Activated CD8-positive, alpha-beta memory T cell treated with anti-CD3 and anti-CD28 coated beads, Interleukin-2, amount 10 ng/mL, durations not matched to agents 7 days and 5 days (primary cell): ENCODE measurements around the gene RFT1. TPM values are rescaled to one million over a fixed set of nuclear protein-coding genes. Genes with fewer than 3 reads are reported as not detected.

ENCODE experiments used
- ATAC-seq: fragments of 150-1000 bp; cut with Tn5 transposase; one replicate; pipeline ENCODE4 v1.10.0; 2021; ENCODE audit warnings: moderate library complexity
- CTCF ChIA-PET: fragments of 350-600 bp; sonication (Branson Sonifier 250); formaldehyde crosslinking; loops from one replicate; lab custom pipeline; 2021; ENCODE audit warnings: antibody characterized with exemption; lab: Charles Lee
- DNase-seq: peaks from one replicate; pipeline ENCODE4 v3.0.0-alpha.2; 2020
- H3K27ac Mint-ChIP-seq: one replicate; pipeline ENCODE4 v1.8.0; 2021; ENCODE audit warnings: mild to moderate bottlenecking, mixed read lengths
- H3K27me3 Mint-ChIP-seq: one replicate; pipeline ENCODE4 v1.8.0; 2021; ENCODE audit warnings: mixed read lengths
- H3K36me3 Mint-ChIP-seq: one replicate; pipeline ENCODE4 v1.8.0; 2021; ENCODE audit warnings: mild to moderate bottlenecking, mixed read lengths
- H3K4me1 Mint-ChIP-seq: one replicate; pipeline ENCODE4 v1.8.0; 2021; ENCODE audit warnings: mixed read lengths
- H3K4me3 Mint-ChIP-seq: one replicate; pipeline ENCODE4 v1.8.0; 2021; ENCODE audit warnings: mild to moderate bottlenecking, moderate library complexity, mixed read lengths
- H3K9me3 Mint-ChIP-seq: one replicate; pipeline ENCODE4 v1.8.0; 2022; ENCODE audit warnings: low read depth, mixed read lengths
- total RNA-seq, 2 experiments: library from RNA; stranded (reverse); gene quantifications; one replicate each; pipeline ENCODE4 v1.2.3, GENCODE V29; 2021

Gene RFT1
- total RNA-seq, 2 experiments from 2014 or later = 32.4 to 38.3 TPM

- ATAC-seq = no peak
- CTCF ChIA-PET = no interaction called here
Observed at GRCh38 chr3:53142986-53143385, 12.8 kb upstream of the RFT1 start.

GRCh38 chr3:53140847-53141845 is 10.9 kb upstream of the RFT1 start:
- H3K4me3 Mint-ChIP-seq = no peak overlapping the region
- H3K27me3 Mint-ChIP-seq = no peaks in the 10 kb centered on the region
- H3K4me1 Mint-ChIP-seq = no peaks in the 10 kb centered on the region
- H3K27ac Mint-ChIP-seq = no peak overlapping the region
- ATAC-seq (peak; percentile 35), DNase-seq (no peak)
- CTCF ChIA-PET = interaction anchor here (0.5 to 1.7 kb wide), 6 partner anchors 9 to 1709 kb away, joined by 3 to 5 read pairs (median 3); no protein-coding TSS in a partner anchor
- H3K9me3 Mint-ChIP-seq = no peaks in the 10 kb centered on the region
- no peaks in the 10 kb centered on the region for H3K36me3 Mint-ChIP-seq

More at GRCh38 chr3:53142986-53143385, 12.8 kb upstream of the RFT1 start:
- no peaks in the 10 kb centered on the region for H3K27me3 Mint-ChIP-seq
- no peaks in the 10 kb centered on the region for H3K9me3 Mint-ChIP-seq
- H3K4me3 Mint-ChIP-seq = no peak overlapping the region
- no peak overlapping the region for H3K27ac Mint-ChIP-seq
- no peaks in the 10 kb centered on the region for H3K4me1 Mint-ChIP-seq
- no peak for DNase-seq
- no peaks in the 10 kb centered on the region for H3K36me3 Mint-ChIP-seq

- DNase-seq = no peak
- no peaks in the 10 kb centered on the region for H3K36me3 Mint-ChIP-seq
Observed at GRCh38 chr3:53139906-53140846, 9.9 kb upstream of the RFT1 start.

GRCh38 chr3:53137835-53138446 is 7.7 kb upstream of the RFT1 start:
- DNase-seq (no peak), ATAC-seq (no peak)
- Mint-ChIP-seq H3K9me3 (no peaks in the 10 kb centered on the region), H3K27me3 (no peaks in the 10 kb centered on the region), H3K4me3 (no peak overlapping the region), H3K4me1 (no peaks in the 10 kb centered on the region), H3K36me3 (no peaks in the 10 kb centered on the region), H3K27ac (no peak overlapping the region)
- CTCF ChIA-PET = interaction anchor here (1.5 to 11.6 kb wide), 3 partner anchors 23 to 82 kb away, joined by 4 to 165 read pairs (median 6); no protein-coding TSS in a partner anchor

More at GRCh38 chr3:53139906-53140846, 9.9 kb upstream of the RFT1 start:
- no peaks in the 10 kb centered on the region for H3K4me1 Mint-ChIP-seq
- H3K27me3 Mint-ChIP-seq = no peaks in the 10 kb centered on the region
- H3K4me3 Mint-ChIP-seq = no peak overlapping the region
- H3K9me3 Mint-ChIP-seq = no peaks in the 10 kb centered on the region
- no peak overlapping the region for H3K27ac Mint-ChIP-seq
- CTCF ChIA-PET = interaction anchor here (1.6 kb wide), 1 partner anchor 8 kb away, joined by 4 read pairs; no protein-coding TSS in a partner anchor
- ATAC-seq = no peak

DNA sequence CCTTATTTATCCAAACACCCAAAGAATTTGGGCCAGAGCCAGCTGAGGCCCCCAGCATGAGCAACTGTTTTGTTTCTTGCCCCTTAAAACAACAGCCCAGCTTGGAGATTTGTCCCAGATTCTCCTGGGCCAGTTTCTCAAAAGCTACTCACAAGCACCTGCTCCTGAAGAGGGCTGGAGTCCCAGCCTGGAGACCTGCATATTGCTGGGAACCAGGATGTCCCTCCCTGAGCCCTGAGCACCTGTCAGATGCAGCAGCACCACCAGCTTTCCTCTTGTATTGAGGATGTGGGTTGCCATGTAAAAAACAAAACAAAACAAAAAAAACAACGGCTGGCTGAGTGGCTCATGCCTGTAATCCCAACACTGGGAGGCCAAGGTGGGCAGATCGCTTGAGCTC is 7.0 kb upstream of the RFT1 start:
- Mint-ChIP-seq H3K27ac (no peak overlapping the region), H3K9me3 (no peaks in the 10 kb centered on the region), H3K36me3 (no peaks in the 10 kb centered on the region), H3K4me1 (no peaks in the 10 kb centered on the region), H3K27me3 (no peaks in the 10 kb centered on the region), H3K4me3 (no peak overlapping the region)
- CTCF ChIA-PET = interaction anchor here (0.8 to 11.6 kb wide), 5 partner anchors 23 to 394 kb away, joined by 3 to 165 read pairs (median 4); no protein-coding TSS in a partner anchor
- DNase-seq (no peak), ATAC-seq (no peak)

- Mint-ChIP-seq H3K4me3 (no peak overlapping the region), H3K27me3 (no peaks in the 10 kb centered on the region), H3K36me3 (no peaks in the 10 kb centered on the region), H3K4me1 (peaks cover 13% of the 10 kb centered on the region), H3K27ac (no peak overlapping the region), H3K9me3 (no peaks in the 10 kb centered on the region)
- DNase-seq (peak; percentile 78), ATAC-seq (peak; percentile 59)
- CTCF ChIA-PET = interaction anchor here (0.7 to 11.6 kb wide), 29 partner anchors 9 to 430 kb away, joined by 3 to 165 read pairs (median 4); partner anchors contain the start of gene PRKCD
Observed at GRCh38 chr3:53134631-53135232, 4.5 kb upstream of the RFT1 start.

DNA sequence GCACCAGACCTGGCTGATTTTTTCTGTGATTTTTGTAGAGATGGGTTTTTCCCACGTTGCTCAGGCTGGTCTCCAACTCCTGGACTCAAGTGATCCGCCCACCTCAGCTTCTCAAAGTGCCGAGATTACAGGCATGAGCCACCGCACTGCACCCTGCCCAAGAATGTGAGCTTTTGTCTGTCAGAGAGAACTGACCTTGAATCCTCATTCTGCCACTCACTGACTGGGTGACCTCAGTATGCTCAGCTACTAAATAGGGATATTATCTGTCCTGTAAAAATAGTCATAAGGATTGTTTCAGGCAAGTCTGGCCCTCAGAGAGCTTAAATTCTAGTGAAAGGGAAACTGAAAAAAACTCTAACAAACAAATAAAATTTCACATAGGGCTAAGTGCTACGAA is 2.1 kb upstream of the RFT1 start:
- H3K36me3 Mint-ChIP-seq = no peaks in the 10 kb centered on the region
- H3K27me3 Mint-ChIP-seq = no peaks in the 10 kb centered on the region
- CTCF ChIA-PET = interaction anchor here (0.7 to 11.6 kb wide), 12 partner anchors 9 to 63 kb away, joined by 3 to 165 read pairs (median 4); partner anchors contain the start of gene PRKCD
- no peak overlapping the region for H3K4me3 Mint-ChIP-seq
- H3K4me1 Mint-ChIP-seq = peaks cover 28% of the 10 kb centered on the region
- H3K9me3 Mint-ChIP-seq = no peaks in the 10 kb centered on the region
- ATAC-seq = no peak
- H3K27ac Mint-ChIP-seq = no peak overlapping the region
- no peak for DNase-seq

DNA sequence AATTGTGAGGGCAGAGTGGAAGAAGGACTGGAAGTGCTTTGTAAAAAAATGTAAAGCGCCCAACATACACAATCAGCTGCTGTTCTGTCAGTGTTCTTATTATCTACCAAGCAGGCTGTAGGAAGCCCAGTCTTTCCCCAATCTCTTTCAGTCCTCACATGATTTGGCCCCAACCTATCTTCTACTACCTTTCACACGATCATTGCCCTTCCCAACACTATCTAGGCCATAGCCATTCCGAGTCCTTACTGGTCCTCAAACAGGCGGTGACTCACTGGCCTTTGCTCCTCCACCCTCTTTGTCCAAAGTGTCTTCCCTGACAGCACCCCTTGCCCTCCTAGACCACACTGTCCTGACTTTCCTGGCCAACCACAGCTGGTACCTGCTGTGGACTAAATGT is 861 bp upstream of the RFT1 start:
- ATAC-seq (no peak), DNase-seq (no peak)
- peak overlapping the region; percentile 92 for H3K27ac Mint-ChIP-seq
- CTCF ChIA-PET = interaction anchor here (0.9 to 11.6 kb wide), 5 partner anchors 10 to 64 kb away, joined by 4 to 165 read pairs (median 22); partner anchors contain the start of gene PRKCD
- H3K4me1 Mint-ChIP-seq = peaks cover 28% of the 10 kb centered on the region
- no peaks in the 10 kb centered on the region for H3K27me3 Mint-ChIP-seq
- H3K4me3 Mint-ChIP-seq = peak overlapping the region; percentile 98
- H3K36me3 Mint-ChIP-seq = no peaks in the 10 kb centered on the region
- no peaks in the 10 kb centered on the region for H3K9me3 Mint-ChIP-seq

- DNase-seq (no peak), ATAC-seq (no peak)
- CTCF ChIA-PET = interaction anchor here (1.0 to 11.6 kb wide), 6 partner anchors 9 to 66 kb away, joined by 3 to 165 read pairs (median 7); partner anchors contain the start of gene PRKCD
- Mint-ChIP-seq H3K9me3 (no peaks in the 10 kb centered on the region), H3K36me3 (peaks cover 14% of the 10 kb centered on the region), H3K4me3 (peak overlapping the region; percentile 98), H3K27ac (peak overlapping the region; percentile 92), H3K4me1 (peaks cover 28% of the 10 kb centered on the region), H3K27me3 (no peaks in the 10 kb centered on the region)
Observed at GRCh38 chr3:53129344-53129743, 891 bp downstream of the RFT1 start.

DNA sequence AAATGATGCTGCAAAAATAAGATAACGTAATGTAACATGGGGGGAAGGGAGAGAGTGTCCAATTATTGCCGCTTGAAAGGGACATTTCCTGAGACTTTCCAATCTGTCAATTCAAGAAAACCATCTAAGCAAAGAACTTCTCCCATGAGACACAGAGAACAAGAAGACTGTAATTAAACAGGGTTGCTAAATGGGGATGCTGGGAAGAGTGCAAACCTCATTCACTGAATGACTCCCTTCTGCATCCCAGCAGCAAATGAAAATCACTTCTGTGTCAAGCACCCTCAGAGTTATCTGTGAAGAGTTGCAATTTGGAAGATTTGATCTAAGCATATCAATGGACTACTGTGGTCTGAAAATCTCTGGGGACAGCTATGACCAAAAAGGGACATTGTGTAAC is 3.6 kb downstream of the RFT1 start:
- CTCF ChIA-PET = interaction anchor here (0.5 to 11.6 kb wide), 4 partner anchors 11 to 120 kb away, joined by 3 to 165 read pairs (median 10); no protein-coding TSS in a partner anchor
- Mint-ChIP-seq H3K36me3 (peaks cover 28% of the 10 kb centered on the region), H3K4me1 (peaks cover 30% of the 10 kb centered on the region), H3K9me3 (no peaks in the 10 kb centered on the region), H3K27me3 (no peaks in the 10 kb centered on the region), H3K27ac (no peak overlapping the region), H3K4me3 (no peak overlapping the region)
- no peak for DNase-seq
- no peak for ATAC-seq

DNA sequence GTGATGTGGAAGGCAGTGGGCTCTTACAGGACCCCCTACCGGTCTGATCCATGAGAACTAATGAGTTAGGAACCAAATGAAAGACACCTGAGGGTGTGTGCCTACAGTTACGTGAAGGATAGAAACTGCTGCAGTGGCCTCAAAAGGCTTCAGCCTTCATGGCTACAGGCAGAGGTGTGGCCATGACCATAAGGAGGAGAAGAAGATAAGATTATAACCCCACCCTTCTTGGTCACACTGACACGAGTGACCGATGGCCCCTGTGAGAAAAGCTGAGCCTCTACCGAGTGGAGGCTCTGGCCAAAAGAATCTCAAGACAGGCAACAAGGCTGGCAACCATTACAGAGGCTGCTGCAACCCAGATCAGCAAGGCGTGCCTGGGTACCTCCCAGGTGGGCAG is 6.3 kb downstream of the RFT1 start:
- DNase-seq (no peak), ATAC-seq (no peak)
- Mint-ChIP-seq H3K36me3 (peaks cover 38% of the 10 kb centered on the region), H3K4me3 (no peak overlapping the region), H3K4me1 (peaks cover 22% of the 10 kb centered on the region), H3K27me3 (no peaks in the 10 kb centered on the region), H3K9me3 (no peaks in the 10 kb centered on the region), H3K27ac (no peak overlapping the region)
- CTCF ChIA-PET = interaction anchor here (1.7 kb wide), 1 partner anchor 72 kb away, joined by 6 read pairs; no protein-coding TSS in a partner anchor

- peaks cover 19% of the 10 kb centered on the region for H3K4me1 Mint-ChIP-seq
- ATAC-seq (no peak), DNase-seq (no peak)
- no peak overlapping the region for H3K4me3 Mint-ChIP-seq
- CTCF ChIA-PET = interaction anchor here (1.5 to 1.7 kb wide), 2 partner anchors 14 to 73 kb away, joined by 7 to 9 read pairs; no protein-coding TSS in a partner anchor
- H3K36me3 Mint-ChIP-seq = peaks cover 40% of the 10 kb centered on the region
- no peak overlapping the region for H3K27ac Mint-ChIP-seq
- H3K9me3 Mint-ChIP-seq = no peaks in the 10 kb centered on the region
- H3K27me3 Mint-ChIP-seq = no peaks in the 10 kb centered on the region
Observed at GRCh38 chr3:53123510-53123909, 6.7 kb downstream of the RFT1 start.
